ENCODE data around the gene LRRN2. TPM values are rescaled to one million over a fixed set of nuclear protein-coding genes. Genes with fewer than 3 reads are reported as not detected.

LRRN2 gene
- total RNA-seq, 1 experiment from 2014 or later: 2.0 TPM

DNA sequence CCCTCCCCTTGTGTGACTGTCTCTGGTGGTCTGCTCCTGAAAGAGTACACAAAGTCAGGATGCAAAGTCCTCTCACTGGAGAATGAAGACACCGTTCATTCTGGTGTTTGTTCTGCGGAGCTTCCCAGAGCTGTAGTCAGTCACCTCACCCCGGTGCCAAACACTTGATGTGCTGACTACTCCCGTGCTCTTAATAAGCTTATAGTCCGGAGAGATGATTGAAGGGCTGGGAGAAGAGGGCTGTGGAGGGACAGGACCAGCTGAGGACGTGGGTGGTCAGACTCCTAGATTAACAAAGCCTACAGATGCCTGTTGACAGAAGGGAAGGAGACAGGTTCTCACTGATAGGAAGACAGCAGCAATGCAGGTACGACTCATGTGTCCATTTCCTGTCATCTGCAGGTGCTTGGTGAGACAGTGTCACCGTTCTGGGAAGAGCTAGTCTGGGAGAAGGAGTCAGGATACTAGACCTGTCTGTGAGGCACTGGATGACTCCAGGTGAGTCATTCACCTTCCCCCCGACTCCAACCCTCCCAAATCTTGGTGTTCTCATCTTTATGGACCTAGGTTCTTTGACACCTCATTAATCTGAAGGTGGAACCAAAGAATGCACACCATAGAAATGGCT lies 40.4 kb upstream of the LRRN2 start:
- ATAC-seq (no peak; the same call in 1 of the 2 replicates), DNase-seq (ENCODE audit: low read depth, low spot score) (no peak)
- no peaks in the 10 kb centered on the region for H3K4me1 ChIP-seq (ENCODE audit: control insufficient read depth, insufficient read depth, low read length)
- no peaks in the 10 kb centered on the region; the same call in 1 of the 2 replicates for H3K27me3 ChIP-seq (ENCODE audit: control insufficient read depth, insufficient read depth, low read length)
- no peaks in the 10 kb centered on the region for H3K9me3 ChIP-seq (ENCODE audit: control insufficient read depth, insufficient read depth, low read depth, low read length)
- ChIA-PET POLR2A (no interaction called here), CTCF (no interaction called here)
- intact Hi-C loops (cut with micrococcal nuclease; ENCODE audit: unreplicated experiment) (no loop called here), in situ Hi-C loops (cut with HindIII; ENCODE audit: low pct_unique_long_range_greater_than_20kb, low sequenced_read_pairs) (no loop called here)
- BruUV-seq (replicated peaks): no TSS peak
- TF ChIP-seq, protein P1, sequence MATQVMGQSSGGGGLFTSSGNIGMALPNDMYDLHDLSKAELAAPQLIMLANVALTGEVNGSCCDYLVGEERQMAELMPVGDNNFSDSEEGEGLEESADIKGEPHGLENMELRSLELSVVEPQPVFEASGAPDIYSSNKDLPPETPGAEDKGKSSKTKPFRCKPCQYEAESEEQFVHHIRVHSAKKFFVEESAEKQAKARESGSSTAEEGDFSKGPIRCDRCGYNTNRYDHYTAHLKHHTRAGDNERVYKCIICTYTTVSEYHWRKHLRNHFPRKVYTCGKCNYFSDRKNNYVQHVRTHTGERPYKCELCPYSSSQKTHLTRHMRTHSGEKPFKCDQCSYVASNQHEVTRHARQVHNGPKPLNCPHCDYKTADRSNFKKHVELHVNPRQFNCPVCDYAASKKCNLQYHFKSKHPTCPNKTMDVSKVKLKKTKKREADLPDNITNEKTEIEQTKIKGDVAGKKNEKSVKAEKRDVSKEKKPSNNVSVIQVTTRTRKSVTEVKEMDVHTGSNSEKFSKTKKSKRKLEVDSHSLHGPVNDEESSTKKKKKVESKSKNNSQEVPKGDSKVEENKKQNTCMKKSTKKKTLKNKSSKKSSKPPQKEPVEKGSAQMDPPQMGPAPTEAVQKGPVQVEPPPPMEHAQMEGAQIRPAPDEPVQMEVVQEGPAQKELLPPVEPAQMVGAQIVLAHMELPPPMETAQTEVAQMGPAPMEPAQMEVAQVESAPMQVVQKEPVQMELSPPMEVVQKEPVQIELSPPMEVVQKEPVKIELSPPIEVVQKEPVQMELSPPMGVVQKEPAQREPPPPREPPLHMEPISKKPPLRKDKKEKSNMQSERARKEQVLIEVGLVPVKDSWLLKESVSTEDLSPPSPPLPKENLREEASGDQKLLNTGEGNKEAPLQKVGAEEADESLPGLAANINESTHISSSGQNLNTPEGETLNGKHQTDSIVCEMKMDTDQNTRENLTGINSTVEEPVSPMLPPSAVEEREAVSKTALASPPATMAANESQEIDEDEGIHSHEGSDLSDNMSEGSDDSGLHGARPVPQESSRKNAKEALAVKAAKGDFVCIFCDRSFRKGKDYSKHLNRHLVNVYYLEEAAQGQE (IDR thresholded peaks at IDR 0.05; ENCODE audit: insufficient read depth in 1 of 2, low read depth in 2 of 2, low read length in 1 of 2): no peak
- no peak for TF ChIP-seq TCF7L2 (IDR thresholded peaks at IDR 0.05; ENCODE audit: low read depth, low read length)
- no peak for TF ChIP-seq POLR2AphosphoS5 (IDR thresholded peaks at IDR 0.05; ENCODE audit: low read depth, low read length)
- TF ChIP-seq, protein P2, sequence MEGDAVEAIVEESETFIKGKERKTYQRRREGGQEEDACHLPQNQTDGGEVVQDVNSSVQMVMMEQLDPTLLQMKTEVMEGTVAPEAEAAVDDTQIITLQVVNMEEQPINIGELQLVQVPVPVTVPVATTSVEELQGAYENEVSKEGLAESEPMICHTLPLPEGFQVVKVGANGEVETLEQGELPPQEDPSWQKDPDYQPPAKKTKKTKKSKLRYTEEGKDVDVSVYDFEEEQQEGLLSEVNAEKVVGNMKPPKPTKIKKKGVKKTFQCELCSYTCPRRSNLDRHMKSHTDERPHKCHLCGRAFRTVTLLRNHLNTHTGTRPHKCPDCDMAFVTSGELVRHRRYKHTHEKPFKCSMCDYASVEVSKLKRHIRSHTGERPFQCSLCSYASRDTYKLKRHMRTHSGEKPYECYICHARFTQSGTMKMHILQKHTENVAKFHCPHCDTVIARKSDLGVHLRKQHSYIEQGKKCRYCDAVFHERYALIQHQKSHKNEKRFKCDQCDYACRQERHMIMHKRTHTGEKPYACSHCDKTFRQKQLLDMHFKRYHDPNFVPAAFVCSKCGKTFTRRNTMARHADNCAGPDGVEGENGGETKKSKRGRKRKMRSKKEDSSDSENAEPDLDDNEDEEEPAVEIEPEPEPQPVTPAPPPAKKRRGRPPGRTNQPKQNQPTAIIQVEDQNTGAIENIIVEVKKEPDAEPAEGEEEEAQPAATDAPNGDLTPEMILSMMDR (IDR thresholded peaks at IDR 0.05): no peak
- TF ChIP-seq SIN3A (IDR thresholded peaks at IDR 0.05; ENCODE audit: borderline replicate concordance, insufficient read depth, low read depth, low read length): no peak
- H3K4me3 ChIP-seq (ENCODE audit: low read depth in 2 of 2, low read length in 2 of 2): no peak overlapping the region
- no peaks in the 10 kb centered on the region for H3K36me3 ChIP-seq (ENCODE audit: control insufficient read depth, insufficient read depth, low read length)
- H3K27ac ChIP-seq (ENCODE audit: low read length): no peak overlapping the region

DNA sequence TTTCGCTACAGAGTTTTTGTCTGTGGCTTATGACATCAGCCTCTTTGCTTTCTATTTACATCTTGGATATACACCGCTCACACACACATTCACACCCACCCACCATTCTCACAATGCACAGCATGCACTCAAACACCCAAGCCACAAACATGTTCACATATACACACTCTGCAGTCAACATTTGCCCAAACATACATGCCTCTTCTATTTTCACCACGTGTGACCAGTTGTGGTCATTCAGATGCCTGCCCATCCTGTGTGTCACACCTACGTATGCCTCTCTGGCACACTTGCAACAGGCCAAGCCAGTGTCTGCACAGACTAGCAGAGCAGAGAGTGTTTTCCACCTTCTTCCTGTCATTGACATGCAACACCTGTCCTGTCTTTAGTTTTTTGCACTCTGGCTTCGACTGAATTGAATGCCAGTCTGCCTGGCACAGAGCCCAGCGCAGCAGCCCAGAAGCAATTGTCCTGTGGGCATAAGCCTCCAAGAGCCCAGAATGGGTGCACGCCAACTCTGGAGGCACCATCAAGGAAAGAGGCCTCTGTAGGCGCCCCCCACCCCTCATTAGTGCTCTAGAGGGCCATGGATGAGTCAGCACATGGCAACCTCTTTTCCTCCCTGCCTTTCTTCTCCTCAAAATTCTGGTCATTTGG lies 37.7 kb upstream of the LRRN2 start:
- H3K27ac ChIP-seq (ENCODE audit: low read length): no peak overlapping the region
- intact Hi-C loops (cut with micrococcal nuclease; ENCODE audit: unreplicated experiment): no loop called here
- H3K4me3 ChIP-seq (ENCODE audit: low read depth in 2 of 2, low read length in 2 of 2): no peak overlapping the region
- TF ChIP-seq SIN3A (IDR thresholded peaks at IDR 0.05; ENCODE audit: borderline replicate concordance, insufficient read depth, low read depth, low read length) (no peak), TCF7L2 (IDR thresholded peaks at IDR 0.05; ENCODE audit: low read depth, low read length) (no peak), POLR2AphosphoS5 (IDR thresholded peaks at IDR 0.05; ENCODE audit: low read depth, low read length) (no peak)
- no peak for ATAC-seq
- POLR2A ChIA-PET: no interaction called here
- H3K36me3 ChIP-seq (ENCODE audit: control insufficient read depth, insufficient read depth, low read length): no peaks in the 10 kb centered on the region
- H3K4me1 ChIP-seq (ENCODE audit: control insufficient read depth, insufficient read depth, low read length): no peaks in the 10 kb centered on the region
- CTCF ChIA-PET: no interaction called here
- no peak for DNase-seq (ENCODE audit: low read depth, low spot score)
- 0 out of 2 replicates have a peak, but pooled peaks cover 2% of the 10 kb centered on the region for H3K27me3 ChIP-seq (ENCODE audit: control insufficient read depth, insufficient read depth, low read length)
- in situ Hi-C loops (cut with HindIII; ENCODE audit: low pct_unique_long_range_greater_than_20kb, low sequenced_read_pairs): no loop called here
- H3K9me3 ChIP-seq (ENCODE audit: control insufficient read depth, insufficient read depth, low read depth, low read length): no peaks in the 10 kb centered on the region
- no TSS peak for BruUV-seq (replicated peaks)
